ENCODE results near the gene PISD. TPM values are rescaled to one million over a fixed set of nuclear protein-coding genes. Genes with fewer than 3 reads are reported as not detected.
A peak's percentile ranks its signal among the peaks of the same experiment; 100 is the strongest.

The PISD gene
- total RNA-seq, 4 donors from 2014 or later, result 21.8 to 205 (median 42.2) TPM

DNA sequence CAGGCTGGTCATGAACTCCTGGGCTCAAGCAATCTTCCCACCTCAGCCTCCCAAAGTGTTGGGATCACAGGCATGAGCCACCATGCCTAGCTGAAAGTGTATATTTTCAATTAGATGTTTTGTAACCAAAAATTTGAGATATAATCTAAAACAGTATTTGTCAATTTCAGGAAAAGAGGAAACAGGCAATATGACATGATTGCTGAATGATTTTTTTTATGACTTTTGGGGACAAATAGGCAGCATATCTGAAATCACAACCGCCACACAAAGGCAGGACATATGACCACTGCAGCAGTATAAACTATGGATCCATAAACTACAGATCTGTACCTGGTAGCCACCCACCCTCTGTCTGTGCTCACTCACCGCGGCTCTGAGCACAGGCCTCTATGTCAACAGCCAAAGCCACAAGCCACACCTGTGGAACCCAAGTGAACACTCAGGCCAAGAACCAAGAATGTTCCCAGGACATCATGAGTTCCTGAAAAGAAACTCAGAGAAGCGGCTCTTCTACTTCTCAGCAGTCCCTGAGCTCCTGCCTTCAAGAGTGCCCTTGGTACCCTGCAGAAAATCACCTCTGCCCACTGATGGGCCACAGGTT is 22.5 kb downstream of the PISD start:
- no peaks in the 10 kb centered on the region for H3K36me3 ChIP-seq
- H3K27me3 ChIP-seq, result no peaks in the 10 kb centered on the region
- H3K4me1 ChIP-seq, result no peaks in the 10 kb centered on the region
- H3K9me3 ChIP-seq, result no peaks in the 10 kb centered on the region
- H3K27ac ChIP-seq, result no peak overlapping the region
- DNase-seq, result no peak
- intact Hi-C loops (cut with DNase I; ENCODE audit: low total_unique reads), result no loop called here
- no peak for TF ChIP-seq POLR2A (IDR thresholded peaks at IDR 0.05)
- TF ChIP-seq, protein P1, sequence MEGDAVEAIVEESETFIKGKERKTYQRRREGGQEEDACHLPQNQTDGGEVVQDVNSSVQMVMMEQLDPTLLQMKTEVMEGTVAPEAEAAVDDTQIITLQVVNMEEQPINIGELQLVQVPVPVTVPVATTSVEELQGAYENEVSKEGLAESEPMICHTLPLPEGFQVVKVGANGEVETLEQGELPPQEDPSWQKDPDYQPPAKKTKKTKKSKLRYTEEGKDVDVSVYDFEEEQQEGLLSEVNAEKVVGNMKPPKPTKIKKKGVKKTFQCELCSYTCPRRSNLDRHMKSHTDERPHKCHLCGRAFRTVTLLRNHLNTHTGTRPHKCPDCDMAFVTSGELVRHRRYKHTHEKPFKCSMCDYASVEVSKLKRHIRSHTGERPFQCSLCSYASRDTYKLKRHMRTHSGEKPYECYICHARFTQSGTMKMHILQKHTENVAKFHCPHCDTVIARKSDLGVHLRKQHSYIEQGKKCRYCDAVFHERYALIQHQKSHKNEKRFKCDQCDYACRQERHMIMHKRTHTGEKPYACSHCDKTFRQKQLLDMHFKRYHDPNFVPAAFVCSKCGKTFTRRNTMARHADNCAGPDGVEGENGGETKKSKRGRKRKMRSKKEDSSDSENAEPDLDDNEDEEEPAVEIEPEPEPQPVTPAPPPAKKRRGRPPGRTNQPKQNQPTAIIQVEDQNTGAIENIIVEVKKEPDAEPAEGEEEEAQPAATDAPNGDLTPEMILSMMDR (IDR thresholded peaks at IDR 0.05), result no peak
- H3K4me3 ChIP-seq, result no peak overlapping the region

DNA sequence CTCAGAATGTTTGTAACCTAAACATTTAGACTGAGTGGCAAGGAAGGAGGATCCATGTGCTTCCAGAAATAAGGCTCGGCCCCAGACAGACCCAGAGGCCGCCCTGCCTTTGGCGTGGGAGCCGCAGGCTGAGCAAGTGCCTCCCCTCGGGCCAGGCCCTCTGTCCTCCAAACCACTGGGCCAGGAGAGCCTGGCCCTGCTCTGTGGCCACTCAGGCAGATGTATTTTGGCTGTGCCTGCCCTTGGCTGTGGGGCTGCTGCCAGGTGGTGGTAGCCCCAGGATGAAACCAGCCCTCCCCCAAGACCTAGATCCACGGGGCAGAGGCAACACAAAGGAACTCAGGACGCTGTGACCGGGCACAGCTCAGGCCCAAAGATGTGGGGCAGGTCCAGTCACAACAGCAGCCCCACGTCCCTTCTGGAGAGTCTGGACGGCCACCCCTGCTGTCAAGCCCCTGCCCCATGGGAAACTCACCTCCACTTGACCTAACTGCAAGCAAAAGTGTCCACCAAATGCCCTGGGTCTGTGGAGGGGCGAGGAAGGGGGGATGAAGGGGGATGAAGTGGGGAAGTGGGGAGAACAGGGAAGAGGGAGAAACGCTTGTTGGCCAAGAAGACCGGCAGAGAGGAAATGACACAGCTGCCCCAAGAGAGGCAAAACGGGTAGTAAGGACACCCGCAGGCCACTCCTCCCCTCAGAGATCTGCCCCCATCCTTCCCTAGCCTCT is 24.0 kb downstream of the PISD start:
- Histone ChIP-seq H3K9me3 (no peaks in the 10 kb centered on the region), H3K36me3 (no peaks in the 10 kb centered on the region), H3K4me3 (no peak overlapping the region), H3K27ac (peak overlapping the region in 1 of 2 donors; percentile 17), H3K4me1 (no peaks in the 10 kb centered on the region), H3K27me3 (no peaks in the 10 kb centered on the region)
- intact Hi-C loops (cut with DNase I; ENCODE audit: low total_unique reads), result no loop called here
- DNase-seq, result no peak
- TF ChIP-seq, protein P1 (IDR thresholded peaks at IDR 0.05), result no peak
- TF ChIP-seq POLR2A (IDR thresholded peaks at IDR 0.05), result no peak

DNA sequence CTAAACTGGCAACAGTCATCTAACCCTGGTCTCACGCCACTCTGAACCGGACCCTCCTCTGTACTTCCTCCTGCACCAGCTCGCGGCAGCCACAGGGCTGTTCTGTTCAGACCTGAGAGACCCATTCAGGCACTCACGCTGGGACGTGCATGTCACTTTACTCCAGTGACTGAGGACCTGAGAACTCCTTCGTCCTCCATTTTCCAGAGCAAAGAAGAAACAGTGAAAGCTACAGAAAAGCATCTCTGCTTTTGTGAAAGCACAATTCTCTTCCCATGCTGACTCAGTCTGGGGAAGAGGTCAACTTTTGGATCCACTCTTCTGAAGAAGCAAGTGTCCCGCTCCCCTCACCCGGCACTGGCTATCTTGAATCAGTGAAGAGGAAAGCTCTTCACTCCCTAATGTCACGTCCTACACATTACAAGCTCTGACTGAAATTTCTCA is 24.5 kb downstream of the PISD start:
- no peak for TF ChIP-seq POLR2A (IDR thresholded peaks at IDR 0.05)
- TF ChIP-seq, protein P1 (IDR thresholded peaks at IDR 0.05), result no peak
- intact Hi-C loops (cut with DNase I; ENCODE audit: low total_unique reads), result no loop called here
- peak overlapping the region in 1 of 2 donors; percentile 17 for H3K27ac ChIP-seq

DNA sequence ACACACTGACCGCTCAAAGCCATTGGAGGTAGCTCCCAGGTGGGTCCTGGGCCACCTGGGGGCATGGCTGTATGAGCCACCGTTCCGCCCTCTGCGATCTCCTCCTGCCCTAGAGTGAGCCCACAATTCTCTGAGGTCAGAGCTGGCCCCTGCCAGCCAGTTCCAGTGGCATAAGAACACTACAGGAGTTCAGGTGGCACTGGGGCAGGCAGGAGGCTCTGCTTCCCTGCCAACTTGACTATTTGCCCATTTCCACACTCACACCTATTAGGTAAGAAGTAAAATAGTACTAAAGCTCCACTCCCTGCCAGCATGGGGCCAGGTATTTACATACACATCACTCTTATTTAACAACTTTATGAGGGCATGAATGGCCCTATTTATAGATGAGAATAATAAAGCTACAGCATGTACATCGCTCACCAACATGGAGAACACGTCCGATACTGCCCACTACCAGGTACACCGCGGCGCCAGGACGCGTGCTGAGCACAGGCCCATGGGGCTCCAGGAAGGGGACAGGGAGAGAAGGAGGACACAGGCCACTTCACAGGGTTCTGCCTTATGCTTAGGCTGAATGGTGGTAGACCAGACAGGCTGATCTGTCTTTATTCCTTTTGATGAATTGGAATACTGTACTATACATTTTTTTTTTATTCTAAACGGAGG is 26.2 kb downstream of the PISD start:
- H3K27me3 ChIP-seq, result no peaks in the 10 kb centered on the region
- no peaks in the 10 kb centered on the region for H3K36me3 ChIP-seq
- no peaks in the 10 kb centered on the region for H3K9me3 ChIP-seq
- H3K4me1 ChIP-seq, result no peaks in the 10 kb centered on the region
- no peak for DNase-seq
- intact Hi-C loops (cut with DNase I; ENCODE audit: low total_unique reads), result no loop called here
- no peak overlapping the region for H3K27ac ChIP-seq
- H3K4me3 ChIP-seq, result no peak overlapping the region
- TF ChIP-seq POLR2A (IDR thresholded peaks at IDR 0.05), result no peak
- TF ChIP-seq, protein P1 (IDR thresholded peaks at IDR 0.05), result no peak

More for the DNA sequence above, 24.5 kb downstream of the PISD start:
- Histone ChIP-seq H3K36me3 (no peaks in the 10 kb centered on the region), H3K4me3 (no peak overlapping the region), H3K4me1 (no peaks in the 10 kb centered on the region), H3K9me3 (no peaks in the 10 kb centered on the region), H3K27me3 (no peaks in the 10 kb centered on the region)
- no peak for DNase-seq

DNA sequence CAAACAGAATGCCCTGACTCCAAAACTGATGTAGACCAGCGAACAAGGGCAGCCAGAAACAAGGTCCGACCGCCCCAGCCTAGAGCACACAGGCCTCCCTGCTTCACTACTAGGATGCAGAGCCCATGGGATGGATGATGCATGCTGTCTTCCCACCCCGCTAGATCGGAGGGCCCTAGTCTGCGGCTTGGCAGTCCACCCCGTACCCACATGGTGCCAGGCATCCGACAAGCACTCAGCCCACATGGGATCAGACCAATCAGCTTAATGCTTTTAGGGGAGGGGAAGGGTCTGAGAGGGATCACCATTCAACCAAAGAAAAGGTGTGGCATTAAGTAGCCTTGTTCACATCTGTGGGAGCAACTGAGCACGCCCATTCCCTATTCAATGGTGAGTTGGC is 30.6 kb downstream of the PISD start:
- peak overlapping the region; percentile 73 to 88 for H3K4me3 ChIP-seq
- peak overlapping the region; percentile 79 to 90 for H3K27ac ChIP-seq
- H3K4me1 ChIP-seq, result peaks cover 0 to 7% of the 10 kb centered on the region in 2 donors
- no peaks in the 10 kb centered on the region for H3K36me3 ChIP-seq
- TF ChIP-seq POLR2A (IDR thresholded peaks at IDR 0.05), result no peak
- TF ChIP-seq, protein P1 (IDR thresholded peaks at IDR 0.05), result no peak
- no peak for DNase-seq
- H3K9me3 ChIP-seq, result no peaks in the 10 kb centered on the region
- intact Hi-C loops (cut with DNase I; ENCODE audit: low total_unique reads), result no loop called here
- no peaks in the 10 kb centered on the region for H3K27me3 ChIP-seq

All from uterus (tissue), 4 donors.